IPS-NIHi7 (cell line): ENCODE data around the gene TYR.
"Not testable (repeated sequence)": the region's sequence is repeated elsewhere in the genome, so short reads cannot be mapped to it uniquely, and the experiment has no call there.

Experiments
- DNase-seq: peaks from one replicate; pipeline ENCODE4 v3.0.0; 2012; ENCODE audit warnings: mixed read lengths; ENCODE audit errors: extremely low spot score

TYR gene

GRCh38 chr11:89272540-89273088, 94.9 kb downstream of the TYR start:
- not testable (repeated sequence) for DNase-seq

- not testable (repeated sequence) for DNase-seq
Observed at GRCh38 chr11:89273220-89273619, 95.5 kb downstream of the TYR start.

- no peak for DNase-seq
Observed at GRCh38 chr11:89275966-89276365, 98.3 kb downstream of the TYR start.

GRCh38 chr11:89279176-89279575, 101.5 kb downstream of the TYR start:
- no peak for DNase-seq

GRCh38 chr11:89281032-89281677, 103.5 kb downstream of the TYR start:
- not testable (repeated sequence) for DNase-seq

DNA sequence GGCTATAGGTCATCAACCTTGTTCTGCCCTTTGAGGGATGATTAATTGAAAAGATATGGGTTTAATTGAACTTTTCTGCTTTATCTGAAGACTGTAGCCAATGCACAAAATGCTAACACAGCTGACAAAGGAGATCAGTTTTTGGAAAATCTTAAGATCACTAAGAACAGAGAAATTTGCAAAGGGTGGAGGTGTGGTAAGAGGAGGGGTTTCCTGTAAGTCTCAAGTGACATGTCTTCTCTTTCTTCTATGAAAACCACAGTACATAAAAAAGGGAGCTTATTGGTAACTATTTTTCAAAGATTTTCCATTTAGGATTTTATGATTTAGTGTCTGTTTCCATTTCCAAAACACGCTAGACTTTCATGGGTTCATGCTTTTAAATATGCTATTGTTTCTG, 108.9 kb downstream of the TYR start:
- not testable (repeated sequence) for DNase-seq

GRCh38 chr11:89288004-89288403, 110.3 kb downstream of the TYR start:
- DNase-seq, result not testable (repeated sequence)

DNA sequence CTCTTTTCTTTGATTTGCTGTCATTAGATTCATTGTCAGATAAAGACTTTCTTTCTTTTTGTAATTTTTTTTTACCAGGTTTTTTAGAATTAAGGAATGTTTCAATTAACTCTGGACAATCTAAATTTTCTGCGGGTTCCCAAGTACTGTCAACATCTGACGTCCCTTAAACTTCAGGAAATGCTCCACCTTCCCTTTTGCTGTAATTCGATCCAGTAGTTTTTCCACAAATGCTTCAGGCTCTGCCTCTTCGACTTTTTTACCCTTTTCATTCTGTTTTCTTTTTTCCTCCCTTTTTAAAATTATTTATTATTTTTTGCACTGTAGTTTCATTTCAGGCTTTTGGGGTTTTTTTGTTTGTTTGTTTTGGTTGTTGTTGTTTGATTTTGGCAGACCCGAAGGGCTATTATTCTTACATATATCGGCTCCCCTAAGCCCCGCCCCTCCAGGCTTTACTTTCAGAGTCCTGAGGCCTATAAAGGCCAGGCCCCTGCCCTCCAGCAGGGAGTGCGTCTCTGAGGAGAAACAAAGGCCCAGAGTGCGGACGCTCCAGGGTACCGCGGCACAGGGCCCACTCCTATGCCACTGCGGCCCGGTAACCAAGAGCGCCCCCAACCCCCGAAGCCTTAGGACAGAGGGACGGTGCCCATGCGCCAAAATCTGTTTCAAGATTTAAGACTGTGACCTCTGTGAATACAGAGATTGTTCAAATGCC, 116.4 kb downstream of the TYR start:
- peak; percentile 39 for DNase-seq

GRCh38 chr11:89295023-89295422, 117.3 kb downstream of the TYR start:
- DNase-seq, result not testable (repeated sequence)

- DNase-seq, result not testable (repeated sequence)
Observed at GRCh38 chr11:89303029-89303428, 125.4 kb downstream of the TYR start.

DNA sequence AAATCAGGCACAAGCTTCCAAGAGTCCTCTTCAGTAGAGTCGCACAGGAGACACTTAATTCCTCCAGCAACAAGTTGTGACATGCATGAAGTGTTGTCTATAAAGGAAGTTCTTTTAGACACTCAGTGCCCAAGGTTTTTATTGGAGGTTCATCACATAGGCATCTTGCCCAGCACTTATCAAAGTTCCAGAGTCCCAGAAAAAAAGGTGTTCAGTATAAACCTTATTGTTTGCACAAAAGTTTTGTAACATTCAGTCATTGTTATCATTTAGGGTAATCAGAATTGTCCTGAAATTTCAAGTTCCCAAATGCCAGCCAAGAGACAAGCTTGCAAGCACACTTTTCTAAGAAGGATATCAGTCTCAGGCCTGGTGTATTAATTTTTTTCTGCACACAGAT, 130.6 kb downstream of the TYR start:
- DNase-seq, result not testable (repeated sequence)

- DNase-seq, result not testable (repeated sequence)
Observed at GRCh38 chr11:89309321-89309985, 131.8 kb downstream of the TYR start.

GRCh38 chr11:89310607-89311006, 132.9 kb downstream of the TYR start:
- not testable (repeated sequence) for DNase-seq

DNA sequence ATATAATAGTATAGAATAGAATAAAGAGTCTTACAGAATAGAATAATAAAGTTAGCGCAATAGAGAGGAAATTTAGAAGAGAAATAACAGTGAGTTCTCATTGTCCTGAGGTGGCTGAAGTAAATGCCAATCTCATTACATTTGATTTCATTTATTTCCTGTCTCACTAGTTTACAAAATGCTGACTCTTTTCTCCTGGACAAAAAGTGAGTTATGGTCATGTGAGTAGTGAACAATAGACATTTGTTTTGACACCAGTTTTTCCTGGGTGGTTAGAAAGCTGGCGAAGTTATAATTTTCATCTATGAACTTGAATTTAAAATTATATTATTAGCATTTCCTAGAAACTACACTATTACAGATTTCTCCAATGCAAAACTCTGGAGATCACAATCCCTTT, 143.7 kb downstream of the TYR start:
- DNase-seq, result no peak

GRCh38 chr11:89327885-89328284, 150.2 kb downstream of the TYR start:
- DNase-seq, result peak; percentile 7

DNA sequence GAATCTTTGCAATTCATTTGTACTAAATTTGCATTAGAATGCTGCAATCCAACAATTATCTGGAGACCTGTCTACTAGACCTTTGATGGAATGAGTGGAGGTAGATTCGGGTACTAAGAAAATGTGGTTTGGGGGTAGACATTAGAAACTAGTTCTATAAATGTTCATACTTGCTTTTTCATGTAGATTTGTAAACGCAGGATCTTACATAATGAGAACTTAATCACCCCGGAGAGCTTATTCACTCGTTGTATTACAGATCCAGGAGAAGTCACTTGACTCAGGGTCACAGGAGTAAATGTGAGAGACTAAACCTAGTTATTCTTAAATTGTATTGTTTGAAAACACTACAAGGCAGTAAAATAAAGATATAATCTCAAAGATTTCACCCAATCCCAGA, 154.3 kb downstream of the TYR start:
- DNase-seq, result not testable (repeated sequence)

- DNase-seq, result not testable (repeated sequence)
Observed at GRCh38 chr11:89333704-89334103, 156.0 kb downstream of the TYR start.

DNA sequence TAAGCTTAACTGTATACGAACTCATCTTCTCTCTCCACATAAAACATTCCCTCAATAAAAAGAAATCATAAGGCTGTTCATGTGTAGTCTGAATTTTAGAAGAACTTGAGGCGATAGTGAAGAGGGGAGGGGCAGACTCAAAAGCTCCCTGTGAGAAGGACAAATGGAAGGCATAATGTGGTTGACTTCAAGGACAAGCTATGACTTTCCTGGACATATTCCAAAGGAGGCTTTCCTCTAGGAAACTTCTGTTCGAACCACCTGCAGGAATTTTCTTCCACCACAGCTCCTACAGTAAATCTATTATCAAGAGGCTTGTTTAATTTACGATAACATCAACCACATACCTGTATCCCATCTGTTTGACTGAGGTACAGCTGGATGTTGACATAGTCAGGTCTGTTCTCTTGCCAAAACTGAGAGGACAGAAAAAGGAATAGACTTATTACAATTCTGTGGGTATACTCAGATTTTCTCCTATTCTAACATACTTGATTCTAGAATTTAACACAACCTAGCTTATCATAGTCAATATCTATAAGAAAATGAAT, 159.5 kb downstream of the TYR start:
- DNase-seq, result not testable (repeated sequence)

- DNase-seq, result not testable (repeated sequence)
Observed at GRCh38 chr11:89338073-89338472, 160.4 kb downstream of the TYR start.

- not testable (repeated sequence) for DNase-seq
Observed at GRCh38 chr11:89340450-89340849, 162.8 kb downstream of the TYR start.

DNA sequence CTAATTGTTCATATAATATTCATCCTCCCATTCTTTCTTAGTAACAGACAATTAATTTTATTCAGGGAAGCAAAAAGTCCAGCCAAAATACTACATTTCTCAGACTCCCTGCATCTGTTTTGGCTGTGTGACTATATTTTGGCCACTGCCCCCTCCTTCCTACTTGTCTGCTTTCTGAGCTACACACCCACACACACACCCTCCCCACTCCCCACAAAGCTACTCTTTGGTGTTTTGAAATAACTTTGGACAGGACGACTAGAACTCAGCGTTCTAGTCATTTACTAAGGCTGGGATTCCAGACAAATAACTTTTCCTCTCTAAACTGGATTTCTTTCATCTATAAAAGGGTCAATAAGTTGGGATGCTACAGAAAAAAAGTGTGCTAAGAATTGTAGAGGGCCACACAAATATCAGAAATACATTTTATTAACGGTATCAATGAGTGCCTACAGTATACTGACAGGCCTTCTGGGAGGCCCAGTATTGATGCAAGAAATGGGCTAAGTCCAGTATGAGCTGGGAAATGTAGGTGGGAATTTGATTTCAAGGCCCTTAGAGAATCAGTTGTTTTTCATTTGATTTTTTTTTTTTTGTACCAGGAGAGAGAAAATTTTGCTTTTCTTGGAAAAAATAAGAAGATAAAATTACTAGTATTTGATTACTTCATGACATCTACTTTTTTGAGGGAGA, 165.4 kb downstream of the TYR start:
- not testable (repeated sequence) for DNase-seq
